Thyroid gland (tissue), 4 donors: ENCODE measurements around the gene PSMA4.

Experiments
- CTCF ChIP-seq, 6 experiments: fragments of 200-600 bp in 3 of 6; fragments of 450-650 bp in 3 of 6; sonication (generic) in 3 of 6; IDR thresholded peaks; one replicate each; pipeline ENCODE4 v1.5.1; 2016 to 2019; ENCODE audit warnings: antibody characterized with exemption in 6 of 6, mild to moderate bottlenecking in 2 of 6, inconsistent platforms in 1 of 6, moderate library complexity in 1 of 6
- POLR2A ChIP-seq, 2 donors: fragments of 450-650 bp; IDR thresholded peaks; one replicate each; pipeline ENCODE4 v1.6.1; 2017; ENCODE audit warnings: antibody characterized with exemption in 2 of 2, mild to moderate bottlenecking in 2 of 2, moderate library complexity in 1 of 2

DNA sequence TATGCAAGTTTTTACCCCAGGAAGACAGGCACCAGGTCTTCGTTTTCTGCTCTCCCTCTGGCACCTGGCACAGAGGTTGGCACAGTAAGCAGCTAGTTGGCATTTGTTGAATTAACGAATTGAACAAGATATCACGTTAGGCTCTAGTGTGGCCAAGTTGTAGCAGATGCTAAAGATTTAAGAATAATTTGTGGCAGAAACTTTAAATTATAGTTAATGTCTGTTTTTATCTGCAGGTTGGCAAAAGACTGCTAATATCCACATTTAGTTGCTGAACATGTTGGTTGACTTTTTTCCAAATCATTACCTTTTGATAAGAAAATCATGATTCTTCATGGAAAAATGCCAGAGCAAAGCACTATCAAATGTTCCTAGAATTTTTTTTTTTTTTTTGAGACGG lies 33.2 kb downstream of the PSMA4 start:
- TF ChIP-seq CTCF (IDR thresholded peaks at IDR 0.05) = no peak
- TF ChIP-seq POLR2A (IDR thresholded peaks at IDR 0.05) = no peak
